GM12864 (cell line): ENCODE data around the gene NDUFA1.
A peak's percentile ranks its signal among the peaks of the same experiment; 100 is the strongest.

Experiments used
- DNase-seq: peaks from one replicate; pipeline ENCODE4 v3.0.0-alpha.2; 2011; ENCODE audit warnings: low read depth
- H3K4me3 ChIP-seq: 2 replicates; pipeline ENCODE4 v1.5.1; 2011; ENCODE audit warnings: mild to moderate bottlenecking, low read depth, low read length, control low read depth
- TF ChIP-seq, protein P1 (sequence below): IDR thresholded peaks from 2 replicates; pipeline ENCODE4 v1.5.1; 2011; ENCODE audit warnings: low read depth, mild to moderate bottlenecking, moderate library complexity, low read length, control low read depth, inconsistent platforms; ENCODE audit errors: missing control alignments

Gene NDUFA1

DNA sequence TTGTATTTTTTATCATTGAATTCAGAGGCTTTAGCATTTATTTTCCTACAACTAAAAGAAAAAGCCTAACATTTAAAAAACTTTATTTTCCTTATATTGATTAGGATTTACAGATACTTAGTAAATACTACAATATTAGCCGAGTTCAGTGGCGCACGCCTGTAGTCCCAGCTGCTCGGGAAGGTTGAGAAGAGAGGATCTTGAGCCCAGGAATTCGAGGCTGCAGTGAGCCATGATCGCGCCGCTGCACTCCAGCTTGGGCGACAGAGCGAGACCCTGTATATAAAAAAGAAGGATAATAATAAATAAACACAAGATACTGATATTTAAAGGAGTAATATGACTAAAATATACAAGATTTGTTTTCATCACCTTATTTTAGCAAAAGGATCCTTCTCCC lies 18.2 kb upstream of the NDUFA1 start:
- TF ChIP-seq, protein P1, sequence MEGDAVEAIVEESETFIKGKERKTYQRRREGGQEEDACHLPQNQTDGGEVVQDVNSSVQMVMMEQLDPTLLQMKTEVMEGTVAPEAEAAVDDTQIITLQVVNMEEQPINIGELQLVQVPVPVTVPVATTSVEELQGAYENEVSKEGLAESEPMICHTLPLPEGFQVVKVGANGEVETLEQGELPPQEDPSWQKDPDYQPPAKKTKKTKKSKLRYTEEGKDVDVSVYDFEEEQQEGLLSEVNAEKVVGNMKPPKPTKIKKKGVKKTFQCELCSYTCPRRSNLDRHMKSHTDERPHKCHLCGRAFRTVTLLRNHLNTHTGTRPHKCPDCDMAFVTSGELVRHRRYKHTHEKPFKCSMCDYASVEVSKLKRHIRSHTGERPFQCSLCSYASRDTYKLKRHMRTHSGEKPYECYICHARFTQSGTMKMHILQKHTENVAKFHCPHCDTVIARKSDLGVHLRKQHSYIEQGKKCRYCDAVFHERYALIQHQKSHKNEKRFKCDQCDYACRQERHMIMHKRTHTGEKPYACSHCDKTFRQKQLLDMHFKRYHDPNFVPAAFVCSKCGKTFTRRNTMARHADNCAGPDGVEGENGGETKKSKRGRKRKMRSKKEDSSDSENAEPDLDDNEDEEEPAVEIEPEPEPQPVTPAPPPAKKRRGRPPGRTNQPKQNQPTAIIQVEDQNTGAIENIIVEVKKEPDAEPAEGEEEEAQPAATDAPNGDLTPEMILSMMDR: no peak
- no peak for DNase-seq

DNA sequence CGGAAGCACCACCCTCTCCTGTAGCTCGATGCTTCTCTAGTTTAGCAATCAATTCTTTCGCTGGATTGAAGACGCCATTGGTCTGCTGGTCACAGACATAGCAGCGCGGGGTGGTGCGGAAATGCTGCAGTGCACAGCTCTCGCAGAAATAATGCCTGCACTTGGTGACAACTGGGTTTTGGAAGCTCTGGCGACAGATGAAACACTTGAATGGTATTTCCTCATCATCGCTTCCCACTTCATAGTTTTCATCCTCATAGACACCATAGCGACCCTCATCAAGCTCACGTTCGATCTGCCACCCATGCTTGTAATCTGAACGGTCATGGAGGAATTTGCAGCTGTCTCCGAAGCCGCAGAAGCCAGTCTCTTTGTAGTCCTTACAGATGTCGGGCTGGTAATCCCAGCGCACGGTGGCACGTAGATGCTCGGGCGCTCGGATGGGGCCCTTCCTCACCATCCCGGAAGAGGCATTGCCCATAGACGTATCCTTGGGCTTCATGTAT lies 953 bp upstream of the NDUFA1 start:
- H3K4me3 ChIP-seq: peak overlapping the region; percentile 87
- no peak for DNase-seq
- TF ChIP-seq, protein P1: no peak

More for the DNA sequence above, 18.2 kb upstream of the NDUFA1 start:
- H3K4me3 ChIP-seq: peak overlapping the region; percentile 51

DNA sequence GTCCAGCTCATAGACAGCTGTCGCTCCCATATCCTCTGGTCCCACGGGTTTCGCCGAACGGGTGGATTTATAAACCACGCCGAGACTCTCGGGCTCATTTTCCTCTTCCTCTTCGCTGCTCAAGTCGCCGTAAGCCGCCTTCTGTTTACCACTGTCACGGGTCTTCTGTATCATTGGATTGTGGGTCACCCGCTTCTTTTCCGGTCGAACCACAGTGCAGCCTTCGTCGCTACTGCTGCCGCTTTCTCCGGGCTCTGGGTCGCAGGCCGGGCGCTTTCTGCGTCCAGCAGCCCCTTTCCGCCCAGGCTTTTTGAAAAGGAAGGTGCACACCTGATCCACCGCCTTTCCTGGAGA lies 410 bp upstream of the NDUFA1 start:
- no peak for DNase-seq
- peak overlapping the region; percentile 87 for H3K4me3 ChIP-seq
- TF ChIP-seq, protein P1: no peak

DNA sequence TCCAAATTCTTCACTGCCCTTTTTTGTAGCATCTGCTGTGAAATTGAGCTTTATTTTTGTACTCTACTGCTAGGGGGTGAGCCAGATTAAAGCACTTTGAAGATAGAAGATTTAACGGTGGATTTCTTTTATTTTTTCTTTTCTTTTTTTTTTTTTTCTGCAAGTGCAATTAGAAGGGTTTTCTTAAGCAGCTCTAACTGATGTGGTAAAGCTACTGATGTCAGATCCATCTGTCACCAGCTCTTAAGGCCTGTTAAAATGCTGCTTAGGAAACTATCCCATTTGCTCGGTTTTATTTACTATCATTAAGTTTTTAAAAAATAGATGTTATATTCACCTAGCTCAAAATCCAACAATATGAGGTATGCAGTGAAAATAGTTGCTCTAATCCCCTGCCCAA lies 7.1 kb downstream of the NDUFA1 start:
- no peak for DNase-seq
- TF ChIP-seq, protein P1: no peak
- H3K4me3 ChIP-seq: no peak overlapping the region

DNA sequence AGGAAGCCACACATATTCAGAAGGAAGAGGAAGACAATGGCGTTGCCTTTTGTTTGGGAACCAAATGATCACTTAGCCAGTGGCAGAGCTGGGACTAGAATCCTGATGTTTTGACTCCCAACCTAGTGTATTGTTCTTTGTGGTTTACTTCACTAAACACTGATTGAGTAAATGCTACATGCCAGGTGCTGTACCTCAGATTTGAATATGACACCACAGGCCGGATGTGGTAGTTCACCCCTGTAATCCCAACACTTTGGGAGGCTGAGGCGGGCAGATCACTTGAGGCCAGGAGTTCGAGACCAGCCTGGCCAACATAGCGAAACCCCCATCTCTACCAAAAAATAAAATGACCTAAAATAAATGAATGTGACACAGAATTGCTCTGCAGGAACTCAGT lies 8.4 kb downstream of the NDUFA1 start:
- H3K4me3 ChIP-seq: no peak overlapping the region
- TF ChIP-seq, protein P1: no peak
- peak; percentile 30 for DNase-seq

DNA sequence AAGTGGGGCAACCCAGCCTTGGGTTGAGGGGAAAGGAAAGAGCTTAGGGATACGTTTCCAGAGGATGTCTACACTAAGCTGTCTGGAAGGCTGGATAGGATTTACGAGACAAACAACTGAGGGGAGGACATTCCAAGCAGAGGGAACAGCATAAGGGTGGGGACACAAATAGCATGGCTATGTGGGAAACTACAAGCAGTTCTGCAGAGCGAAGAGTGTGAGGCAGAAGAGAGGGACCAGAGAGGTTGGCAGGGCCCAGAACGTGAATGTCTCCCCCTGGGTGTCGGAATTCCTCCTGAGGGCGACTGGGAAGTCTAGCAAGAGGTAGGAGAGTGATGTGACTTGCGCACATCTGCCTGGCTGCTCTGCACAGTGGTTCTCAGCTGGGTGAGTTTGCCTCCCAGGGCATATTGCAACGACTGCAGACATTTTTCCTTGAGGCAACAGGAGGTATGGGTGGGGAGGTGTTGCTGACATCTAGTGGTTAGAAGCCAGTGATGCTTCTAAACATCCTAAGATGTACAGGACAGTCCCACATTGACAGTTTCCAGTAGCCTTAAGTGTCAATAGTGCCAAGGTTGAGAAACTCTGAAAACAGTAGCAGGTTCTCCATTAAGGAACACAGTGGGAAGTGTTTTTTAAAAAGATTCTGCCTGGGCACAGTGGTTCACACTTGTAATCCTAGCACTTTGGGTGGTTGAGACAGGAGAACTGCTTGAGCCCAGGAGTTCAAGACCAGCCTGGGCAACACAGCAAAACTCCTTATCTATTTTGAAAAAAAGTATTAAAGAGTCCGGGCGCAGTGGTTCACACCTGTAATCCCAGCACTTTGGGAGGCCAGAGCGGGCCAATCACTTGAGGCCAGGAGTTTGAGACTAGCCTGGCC lies 9.2 kb downstream of the NDUFA1 start:
- TF ChIP-seq, protein P1: peak; percentile 73
- DNase-seq: peak; percentile 21
- H3K4me3 ChIP-seq: no peak overlapping the region
